K562 (cell line): ENCODE data around the gene CLASP1. TPM values are rescaled to one million over a fixed set of nuclear protein-coding genes. Genes with fewer than 3 reads are reported as not detected.

Experiments used
- BCOR ChIP-seq: fragments of 450-650 bp; IDR thresholded peaks from 2 replicates; pipeline ENCODE4 v1.6.1; 2016
- BRF1 ChIP-seq: IDR thresholded peaks from 3 replicates; pipeline ENCODE4 v1.6.1; 2011; ENCODE audit warnings: borderline replicate concordance, mild to moderate bottlenecking; ENCODE audit not compliant: insufficient read length; ENCODE audit errors: extremely low read depth
- CBX5 ChIP-seq: IDR thresholded peaks from 2 replicates; pipeline ENCODE4 v1.6.1; 2014; ENCODE audit warnings: low read depth, borderline replicate concordance
- MEF2A ChIP-seq: IDR thresholded peaks from 2 replicates; pipeline ENCODE4 v1.6.1; 2011; ENCODE audit warnings: low read depth, mild to moderate bottlenecking, low read length, moderate library complexity; ENCODE audit not compliant: control insufficient read depth
- SAFB2 ChIP-seq: fragments of 200-400 bp; formaldehyde crosslinking; IDR thresholded peaks from 2 replicates; pipeline ENCODE4 v1.6.1; 2018; ENCODE audit warnings: borderline replicate concordance, low read length, low read depth, moderate library complexity; ENCODE audit not compliant: severe bottlenecking
- SAP30 ChIP-seq: fragments of 200-600 bp; sonication (generic); IDR thresholded peaks from 2 replicates; pipeline ENCODE4 v1.6.1; 2012; ENCODE audit warnings: borderline replicate concordance, low read depth, mild to moderate bottlenecking, moderate library complexity, low read length, control low read depth, inconsistent platforms; ENCODE audit not compliant: insufficient read depth, poor library complexity, severe bottlenecking
- SMAD4 ChIP-seq: fragments of 250-450 bp; sonication (Bioruptor Pico); conservative IDR thresholded peaks from 2 replicates; pipeline ENCODE4 v1.8.0; 2021; ENCODE audit warnings: inconsistent platforms, mild to moderate bottlenecking, moderate library complexity
- ZMIZ1 ChIP-seq, 2 experiments: fragments of 150-350 bp in 1 of 2; IDR thresholded peaks; 2 replicates each; pipeline ENCODE4 v1.6.1; 2012 to 2016; ENCODE audit warnings: low read depth in 2 of 2, low read length in 2 of 2, mild to moderate bottlenecking in 1 of 2, moderate library complexity in 1 of 2
- ZNF165 ChIP-seq: fragments of 250-450 bp; sonication (Bioruptor Pico); IDR thresholded peaks from 2 replicates; pipeline ENCODE4 v1.4.0; 2020; ENCODE audit warnings: borderline replicate concordance
- ZNF57 ChIP-seq: fragments of 450-650 bp; formaldehyde crosslinking; IDR thresholded peaks from 2 replicates; pipeline ENCODE4 v1.4.0; 2020; ENCODE audit warnings: mild to moderate bottlenecking, moderate library complexity
- polyA plus RNA-seq, 8 experiments: library from polyadenylated mRNA; depleted of rRNA in 4 of 8; stranded (reverse) in 5 of 8; unstranded in 3 of 8; fragments of >200 nt; fragmentation: Nextera tagmentation in 2 of 8; fragmentation: Illumina TruSeq in 1 of 8; extraction: Ambion mirVana in 2 of 8; extraction: Trizol in 1 of 8; gene quantifications; 2 replicates each; pipeline versions ENCODE4 v1.2.1 to v1.2.3, GENCODE V29; 2011 to 2014; ENCODE audit warnings: inconsistent platforms in 1 of 8, missing spikeins in 1 of 8
- total RNA-seq, 7 experiments: library from RNA; depleted of rRNA in 6 of 7; stranded (reverse); fragments of >200 nt in 6 of 7; fragmentation: Illumina TruSeq in 2 of 7; extraction: Trizol in 2 of 7; gene quantifications; 2 replicates each; pipeline versions ENCODE4 v1.2.1 to v1.2.3, GENCODE V29; 2011 to 2021; ENCODE audit warnings: low replicate concordance in 1 of 7
- TF ChIP-seq, protein P1 (sequence below): fragments of 250-450 bp; sonication (Bioruptor Pico); IDR thresholded peaks from 2 replicates; pipeline ENCODE4 v1.5.0; 2020; ENCODE audit warnings: mild to moderate bottlenecking

CLASP1 gene
- total and polyA plus RNA-seq, 9 of the 15 experiments (the other 6 are each of a cell fraction or from before 2014, with no cell fraction given) = 1.7 to 40.3 (median 20.7) TPM

DNA sequence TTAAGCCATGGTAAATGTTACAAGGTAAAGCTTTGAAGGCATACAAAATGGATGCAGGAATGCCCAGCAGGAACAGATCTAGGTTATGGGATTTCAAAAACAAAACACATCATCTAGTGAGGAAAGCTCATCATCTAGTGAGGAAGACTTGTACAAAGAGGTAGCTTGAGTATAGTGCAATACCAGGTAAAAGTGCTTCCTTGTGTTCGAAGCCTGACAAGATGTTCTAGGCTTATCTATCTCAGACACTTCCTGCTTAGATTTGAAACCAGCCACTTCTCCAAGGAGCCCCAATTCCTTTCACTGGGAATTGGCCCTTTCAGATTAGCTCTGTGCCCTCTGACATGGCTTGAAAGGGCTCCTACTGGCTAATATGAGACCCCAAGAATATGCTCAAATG, 73.0 kb downstream of the CLASP1 start (continued):
- TF ChIP-seq ZMIZ1 (IDR thresholded peaks at IDR 0.05; ENCODE audit: low read depth in 2 of 2, low read length in 2 of 2) (no peak), BCOR (no peak), SMAD4 (CRISPR knock-in tag) (peak; percentile 67), SAP30 (no peak), ZNF57 (no peak), SAFB2 (no peak), MEF2A (no peak), ZNF165 (CRISPR knock-in tag) (no peak), CBX5 (no peak), BRF1 (no peak)
- TF ChIP-seq, protein P1, sequence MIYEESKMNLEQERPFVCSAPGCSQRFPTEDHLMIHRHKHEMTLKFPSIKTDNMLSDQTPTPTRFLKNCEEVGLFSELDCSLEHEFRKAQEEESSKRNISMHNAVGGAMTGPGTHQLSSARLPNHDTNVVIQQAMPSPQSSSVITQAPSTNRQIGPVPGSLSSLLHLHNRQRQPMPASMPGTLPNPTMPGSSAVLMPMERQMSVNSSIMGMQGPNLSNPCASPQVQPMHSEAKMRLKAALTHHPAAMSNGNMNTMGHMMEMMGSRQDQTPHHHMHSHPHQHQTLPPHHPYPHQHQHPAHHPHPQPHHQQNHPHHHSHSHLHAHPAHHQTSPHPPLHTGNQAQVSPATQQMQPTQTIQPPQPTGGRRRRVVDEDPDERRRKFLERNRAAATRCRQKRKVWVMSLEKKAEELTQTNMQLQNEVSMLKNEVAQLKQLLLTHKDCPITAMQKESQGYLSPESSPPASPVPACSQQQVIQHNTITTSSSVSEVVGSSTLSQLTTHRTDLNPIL (CRISPR knock-in tag) = no peak
